GM10266 (cell line): ENCODE measurements around the gene FIGNL1.

Source experiments
- DNase-seq: peaks from one replicate; pipeline ENCODE4 v3.0.0; 2012; ENCODE audit errors: extremely low spot score
- CTCF ChIP-seq: IDR thresholded peaks from 2 replicates; pipeline ENCODE4 v1.5.1; 2012; ENCODE audit warnings: mild to moderate bottlenecking, low read depth; ENCODE audit not compliant: control insufficient read depth, insufficient read depth; ENCODE audit errors: missing control alignments

The FIGNL1 gene

GRCh38 chr7:50428911-50429310 lies 21.2 kb downstream of the FIGNL1 start:
- no peak for TF ChIP-seq CTCF

GRCh38 chr7:50427518-50427917 lies 22.6 kb downstream of the FIGNL1 start:
- DNase-seq = no peak
- TF ChIP-seq CTCF = no peak

More at GRCh38 chr7:50428911-50429310, 21.2 kb downstream of the FIGNL1 start:
- DNase-seq = no peak

- no peak for TF ChIP-seq CTCF
- DNase-seq = no peak
Measured at GRCh38 chr7:50426280-50427045, 23.7 kb downstream of the FIGNL1 start.

GRCh38 chr7:50425318-50425717 lies 24.8 kb downstream of the FIGNL1 start:
- no peak for TF ChIP-seq CTCF
- no peak for DNase-seq

GRCh38 chr7:50423860-50424259 lies 26.3 kb downstream of the FIGNL1 start:
- TF ChIP-seq CTCF = no peak
- no peak for DNase-seq

- DNase-seq = no peak
- TF ChIP-seq CTCF = no peak
Measured at GRCh38 chr7:50422858-50423257, 27.3 kb downstream of the FIGNL1 start.

GRCh38 chr7:50421043-50421442 lies 29.1 kb downstream of the FIGNL1 start:
- TF ChIP-seq CTCF = no peak
- DNase-seq = no peak
